WTC11 (cell line): ENCODE measurements around the gene C3orf33.

ENCODE experiments used
- ATF1 ChIP-seq: sonication (generic); formaldehyde crosslinking; IDR thresholded peaks from 2 replicates; pipeline ENCODE4 v1.8.1; 2023; ENCODE audit warnings: mild to moderate bottlenecking, moderate library complexity, missing genetic modification reagents
- CREM ChIP-seq: sonication (generic); formaldehyde crosslinking; IDR thresholded peaks from 2 replicates; pipeline ENCODE4 v1.8.1; 2022; ENCODE audit warnings: mild to moderate bottlenecking, missing genetic modification reagents, moderate library complexity
- FOXK1 ChIP-seq: sonication (generic); formaldehyde crosslinking; IDR thresholded peaks from 2 replicates; pipeline ENCODE4 v1.8.0; 2022; ENCODE audit warnings: mild to moderate bottlenecking, moderate library complexity, missing genetic modification reagents
- SP1 ChIP-seq: sonication (generic); formaldehyde crosslinking; conservative IDR thresholded peaks from 2 replicates; pipeline ENCODE4 v1.8.1; 2022; ENCODE audit warnings: missing genetic modification reagents
- ZNF232 ChIP-seq: sonication (generic); formaldehyde crosslinking; IDR thresholded peaks from 2 replicates; pipeline ENCODE4 v1.8.0; 2022; ENCODE audit warnings: mild to moderate bottlenecking, missing genetic modification reagents

- TF ChIP-seq ZNF232 (CRISPR knock-in tag) (no peak), SP1 (CRISPR knock-in tag) (no peak), CREM (no peak), ATF1 (CRISPR knock-in tag) (no peak), FOXK1 (no peak)
Observed at GRCh38 chr3:155852341-155852740, 46.3 kb upstream of the C3orf33 start.
